ENCODE data around the gene SAMD8. TPM values are rescaled to one million over a fixed set of nuclear protein-coding genes. Genes with fewer than 3 reads are reported as not detected.
"Not testable (repeated sequence)": the region's sequence is repeated elsewhere in the genome, so short reads cannot be mapped to it uniquely, and the experiment has no call there.

The SAMD8 gene
- total RNA-seq, 1 experiment from 2014 or later = 20.2 TPM

GRCh38 chr10:75108684-75109458 is 2.6 kb upstream of the SAMD8 start:
- Histone ChIP-seq H3K4me3 (peak overlapping the region; percentile 52), H3K9me3 (replicated peaks) (no peaks in the 10 kb centered on the region), H3K27ac (peak overlapping the region; percentile 87), H3K27me3 (no peaks in the 10 kb centered on the region), H3K36me3 (no peaks in the 10 kb centered on the region), H3K4me1 (peaks cover 23% of the 10 kb centered on the region)
- DNase-seq = peak; percentile 99

DNA sequence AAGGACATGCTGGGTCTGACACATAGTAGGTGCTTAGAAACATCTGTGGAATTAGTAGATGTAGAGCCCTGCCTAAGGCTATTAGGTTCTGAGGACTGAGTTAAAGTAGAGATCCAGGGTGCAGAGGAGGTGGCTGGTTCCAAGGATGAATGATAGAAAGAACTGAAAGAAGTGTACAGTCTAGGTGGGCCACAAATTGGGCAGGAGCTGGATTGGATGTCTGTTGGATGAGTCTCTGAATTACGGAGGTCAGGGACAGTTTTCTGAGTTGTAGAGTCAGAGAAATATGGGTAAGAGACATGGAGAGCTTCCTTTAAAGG is 2.0 kb upstream of the SAMD8 start:
- Histone ChIP-seq H3K27ac (peak overlapping the region; percentile 87), H3K4me1 (peaks cover 23% of the 10 kb centered on the region), H3K36me3 (no peaks in the 10 kb centered on the region), H3K27me3 (no peaks in the 10 kb centered on the region), H3K9me3 (replicated peaks) (no peaks in the 10 kb centered on the region), H3K4me3 (no peak overlapping the region)
- no peak for DNase-seq

GRCh38 chr10:75110006-75110632 is 1.3 kb upstream of the SAMD8 start:
- Histone ChIP-seq H3K27ac (peak overlapping the region; percentile 87; the same call in 1 of the 2 replicates), H3K4me1 (peaks cover 23% of the 10 kb centered on the region), H3K4me3 (peak overlapping the region; percentile 74), H3K27me3 (no peaks in the 10 kb centered on the region), H3K9me3 (replicated peaks) (no peaks in the 10 kb centered on the region), H3K36me3 (no peaks in the 10 kb centered on the region)
- DNase-seq = peak in 1 of 2 experiments; percentile 18

GRCh38 chr10:75111907-75112679 is 637 bp downstream of the SAMD8 start:
- H3K4me1 ChIP-seq = peaks cover 23% of the 10 kb centered on the region
- no peaks in the 10 kb centered on the region for H3K27me3 ChIP-seq
- H3K9me3 ChIP-seq (replicated peaks) = no peaks in the 10 kb centered on the region
- H3K4me3 ChIP-seq = peak overlapping the region; percentile 74
- peak; percentile 65 to 75 for DNase-seq
- H3K36me3 ChIP-seq = no peaks in the 10 kb centered on the region
- peak overlapping the region; percentile 87 for H3K27ac ChIP-seq

GRCh38 chr10:75115137-75115536 is 3.7 kb downstream of the SAMD8 start:
- Histone ChIP-seq H3K36me3 (no peaks in the 10 kb centered on the region; the same call in 1 of the 2 replicates), H3K4me1 (peaks cover 10% of the 10 kb centered on the region), H3K27me3 (no peaks in the 10 kb centered on the region), H3K4me3 (no peak overlapping the region), H3K27ac (no peak overlapping the region), H3K9me3 (replicated peaks) (no peaks in the 10 kb centered on the region)
- DNase-seq = no peak

DNA sequence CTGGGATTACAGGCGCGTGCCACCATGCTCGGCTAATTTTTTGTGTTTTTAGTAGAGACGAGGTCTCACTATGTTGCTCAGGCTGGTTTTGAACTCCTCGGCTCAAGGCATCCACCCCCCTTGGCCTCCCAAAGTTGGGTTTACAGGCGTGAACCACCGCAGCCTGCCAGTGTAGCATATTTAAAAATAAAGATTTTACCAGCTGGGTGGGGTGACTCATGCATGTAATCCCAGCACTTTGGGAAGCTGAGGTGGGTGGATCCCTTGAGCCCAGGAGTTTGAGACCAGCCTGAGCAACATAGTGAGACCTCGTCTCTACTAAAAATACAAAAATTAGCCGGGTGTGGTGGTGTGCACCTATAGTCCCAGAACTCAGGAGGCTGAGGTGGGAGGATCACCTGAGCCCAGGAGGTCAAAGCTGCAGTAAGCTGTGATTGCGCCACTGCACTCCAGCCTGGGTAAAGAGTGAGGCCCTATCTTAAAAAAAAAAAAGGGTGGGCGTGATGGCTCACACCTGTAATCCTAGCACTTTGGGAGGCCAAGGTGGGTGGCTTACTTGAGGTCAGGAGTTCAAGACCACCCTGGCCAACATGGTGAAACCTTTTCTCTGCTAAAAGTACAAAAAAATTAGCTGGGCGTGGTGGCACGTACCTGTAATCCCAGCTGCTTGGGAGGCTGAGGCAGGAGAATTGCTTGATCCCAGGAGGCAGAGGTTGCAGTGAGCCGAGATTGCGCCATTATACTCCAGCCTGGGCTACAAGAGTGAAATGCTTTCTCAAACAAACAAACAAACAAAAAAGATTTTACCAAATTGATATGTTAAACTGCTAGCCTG is 5.7 kb downstream of the SAMD8 start:
- not testable (repeated sequence) for H3K4me3 ChIP-seq; H3K27me3 ChIP-seq; DNase-seq; H3K27ac ChIP-seq; H3K4me1 ChIP-seq; H3K36me3 ChIP-seq; H3K9me3 ChIP-seq (replicated peaks)

- Histone ChIP-seq H3K27me3 (no peaks in the 10 kb centered on the region), H3K4me3 (no peak overlapping the region), H3K9me3 (replicated peaks) (no peaks in the 10 kb centered on the region), H3K27ac (no peak overlapping the region), H3K36me3 (no peaks in the 10 kb centered on the region; the same call in 1 of the 2 replicates), H3K4me1 (no peaks in the 10 kb centered on the region; the same call in 1 of the 2 replicates)
- no peak for DNase-seq
These were observed 6.5 kb downstream of the SAMD8 start for GRCh38 chr10:75117995-75118394.

- not testable (repeated sequence) for H3K4me3 ChIP-seq; DNase-seq; H3K36me3 ChIP-seq; H3K4me1 ChIP-seq; H3K27me3 ChIP-seq; H3K9me3 ChIP-seq (replicated peaks); H3K27ac ChIP-seq
These were observed 8.1 kb downstream of the SAMD8 start for GRCh38 chr10:75119444-75120066.

GRCh38 chr10:75121322-75121721 is 9.9 kb downstream of the SAMD8 start:
- H3K27ac ChIP-seq = no peak overlapping the region
- no peak for DNase-seq
- H3K36me3 ChIP-seq = peaks cover 6% of the 10 kb centered on the region
- no peaks in the 10 kb centered on the region for H3K27me3 ChIP-seq
- no peaks in the 10 kb centered on the region for H3K9me3 ChIP-seq (replicated peaks)
- no peak overlapping the region for H3K4me3 ChIP-seq
- H3K4me1 ChIP-seq = no peaks in the 10 kb centered on the region

GRCh38 chr10:75122505-75122904 is 11.0 kb downstream of the SAMD8 start:
- Histone ChIP-seq H3K36me3 (peaks cover 6% of the 10 kb centered on the region), H3K27ac (no peak overlapping the region), H3K9me3 (replicated peaks) (no peaks in the 10 kb centered on the region), H3K4me1 (no peaks in the 10 kb centered on the region), H3K27me3 (no peaks in the 10 kb centered on the region), H3K4me3 (no peak overlapping the region)
- no peak for DNase-seq

GRCh38 chr10:75123088-75123682 is 11.7 kb downstream of the SAMD8 start:
- DNase-seq = no peak
- Histone ChIP-seq H3K4me3 (no peak overlapping the region), H3K27me3 (no peaks in the 10 kb centered on the region), H3K36me3 (peaks cover 8% of the 10 kb centered on the region), H3K27ac (no peak overlapping the region), H3K4me1 (no peaks in the 10 kb centered on the region), H3K9me3 (replicated peaks) (no peaks in the 10 kb centered on the region)

- Histone ChIP-seq H3K27ac (no peak overlapping the region), H3K9me3 (replicated peaks) (no peaks in the 10 kb centered on the region), H3K27me3 (no peaks in the 10 kb centered on the region), H3K4me3 (no peak overlapping the region), H3K36me3 (peaks cover 10% of the 10 kb centered on the region), H3K4me1 (no peaks in the 10 kb centered on the region)
- DNase-seq = no peak
These were observed 14.8 kb downstream of the SAMD8 start for GRCh38 chr10:75126277-75126676.

DNA sequence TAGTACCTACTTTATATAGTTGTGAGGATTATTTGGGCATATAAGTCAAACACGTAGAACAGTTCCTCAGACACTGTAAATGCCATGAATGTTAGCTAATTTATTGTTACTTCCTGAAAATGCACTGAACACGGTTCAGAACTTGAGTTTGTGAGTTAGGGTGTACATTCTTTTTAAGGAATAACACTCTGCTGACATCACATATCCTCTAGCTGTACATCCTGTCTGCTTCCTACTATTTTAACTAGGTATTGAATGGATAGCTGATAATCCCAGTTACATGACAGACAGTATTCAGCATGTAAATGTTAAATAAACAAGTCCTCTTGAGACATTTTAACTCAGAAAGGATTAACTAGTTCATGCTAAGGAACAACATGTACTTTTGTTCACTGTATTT is 16.0 kb downstream of the SAMD8 start:
- no peak overlapping the region for H3K27ac ChIP-seq

GRCh38 chr10:75128985-75129384 is 17.5 kb downstream of the SAMD8 start:
- H3K4me1 ChIP-seq; H3K27ac ChIP-seq; H3K4me3 ChIP-seq; H3K9me3 ChIP-seq (replicated peaks); H3K36me3 ChIP-seq; DNase-seq; H3K27me3 ChIP-seq: not testable (repeated sequence)

More for the DNA sequence above, 16.0 kb downstream of the SAMD8 start:
- Histone ChIP-seq H3K9me3 (replicated peaks) (no peaks in the 10 kb centered on the region), H3K36me3 (peaks cover 10% of the 10 kb centered on the region), H3K27me3 (no peaks in the 10 kb centered on the region), H3K4me3 (no peak overlapping the region), H3K4me1 (no peaks in the 10 kb centered on the region)
- no peak for DNase-seq

All from SJCRH30 (cell line).